OCI-LY3 (cell line): ENCODE results near the gene TMEM150B.

ENCODE experiments used
- H2AFZ ChIP-seq: fragments of 200-600, 300-600 bp; shearing (Covaris generic); 2 replicates; pipeline ENCODE4 v1.6.0; 2014; ENCODE audit warnings: antibody characterized with exemption, low read depth, low read length
- H3K27ac ChIP-seq: fragments of 200-600, 300-600 bp; sonication (generic); 2 replicates; pipeline ENCODE4 v1.5.1; 2014; ENCODE audit warnings: mild to moderate bottlenecking, low read length, moderate library complexity, mixed read lengths
- H3K27me3 ChIP-seq: fragments of 200-600, 300-600 bp; sonication (generic); 2 replicates; pipeline ENCODE4 v1.6.1; 2014; ENCODE audit warnings: low read depth, low read length, mixed read lengths
- H3K36me3 ChIP-seq: fragments of 200-600, 300-600 bp; sonication (generic); replicated peaks from 2 replicates; pipeline ENCODE3; 2014; ENCODE audit warnings: low read depth, low read length, mixed read lengths
- H3K4me1 ChIP-seq: fragments of 300-600, 200-600 bp; sonication (generic); 2 replicates; pipeline ENCODE4 v1.6.1; 2014; ENCODE audit warnings: low read length, mixed read lengths
- H3K4me2 ChIP-seq: fragments of 200-600, 300-600 bp; sonication (generic); 2 replicates; pipeline ENCODE4 v1.6.1; 2014; ENCODE audit warnings: low read length, mixed read lengths
- H3K4me3 ChIP-seq: fragments of 300-600, 200-600 bp; sonication (generic); 2 replicates; pipeline ENCODE4 v1.5.1; 2014; ENCODE audit warnings: antibody characterized with exemption, mild to moderate bottlenecking, low read length, moderate library complexity
- H3K79me2 ChIP-seq: fragments of 300-600, 200-600 bp; shearing (Covaris generic); 2 replicates; pipeline ENCODE4 v1.6.1; 2014; ENCODE audit warnings: mild to moderate bottlenecking, low read length, mixed read lengths
- H3K9ac ChIP-seq: fragments of 300-600, 200-600 bp; shearing (Covaris generic); 2 replicates; pipeline ENCODE4 v1.6.0; 2014; ENCODE audit warnings: mild to moderate bottlenecking, low read length, moderate library complexity
- H3K9me3 ChIP-seq: fragments of 200-600, 300-600 bp; shearing (Covaris generic); 2 replicates; pipeline ENCODE4 v1.6.1; 2014; ENCODE audit warnings: low read length, mixed read lengths; ENCODE audit not compliant: insufficient read depth
- H4K20me1 ChIP-seq: fragments of 200-600, 300-600 bp; sonication (generic); 2 replicates; pipeline ENCODE4 v1.6.1; 2016; ENCODE audit warnings: low read length, mixed read lengths; ENCODE audit not compliant: insufficient read depth
- CTCF ChIP-seq: fragments of 200-600, 300-600 bp; sonication (generic); IDR thresholded peaks from 2 replicates; pipeline ENCODE4 v1.5.1; 2014; ENCODE audit warnings: antibody characterized with exemption, low read length, low read depth
- EZH2phosphoT487 ChIP-seq: fragments of 200-600 bp; shearing (Covaris generic); IDR thresholded peaks from 2 replicates; pipeline ENCODE4 v1.6.1; 2018; ENCODE audit warnings: antibody characterized with exemption, mixed run types, low read depth

TMEM150B gene

DNA sequence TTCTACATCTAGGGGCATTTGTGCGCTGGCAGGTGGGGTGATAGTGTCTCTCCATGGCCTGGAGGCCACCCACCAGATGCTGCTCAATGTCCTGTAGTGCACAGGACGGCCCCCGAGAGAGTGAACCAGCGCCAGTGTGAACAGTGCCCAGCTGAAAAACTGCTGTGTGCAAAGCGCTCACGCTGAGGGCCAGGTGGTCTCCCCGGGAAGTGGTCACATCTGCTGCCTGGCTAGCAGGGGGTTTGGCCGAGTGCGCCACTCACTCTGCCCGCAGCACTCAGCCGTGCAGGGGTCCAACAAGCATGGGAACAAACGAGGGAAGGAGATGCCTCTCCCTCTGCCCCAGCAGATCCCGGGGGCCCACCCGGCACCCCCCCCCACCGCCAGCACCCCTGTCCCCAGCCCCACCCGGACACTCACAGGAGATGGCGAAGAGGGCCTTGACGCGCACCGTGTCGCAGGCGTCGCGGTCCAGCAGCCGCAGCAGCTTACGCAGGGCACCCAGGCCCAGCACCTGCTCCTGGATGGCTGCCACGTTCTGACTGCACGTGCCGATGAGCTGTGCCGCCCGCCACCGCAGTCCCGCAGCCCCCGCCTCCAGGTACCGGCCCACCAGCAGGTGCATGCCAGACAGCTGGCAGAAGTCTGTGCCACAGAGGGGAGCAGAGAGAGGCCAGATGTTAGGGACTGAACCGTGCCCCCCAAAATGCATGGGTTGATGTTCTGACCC lies 51.0 kb downstream of the TMEM150B start:
- Histone ChIP-seq H3K4me3 (no peak overlapping the region), H2AFZ (no peak overlapping the region), H3K27ac (no peak overlapping the region), H3K36me3 (peaks cover 42% of the 10 kb centered on the region), H3K79me2 (peaks cover 22% of the 10 kb centered on the region), H3K9ac (no peak overlapping the region), H3K27me3 (no peaks in the 10 kb centered on the region), H3K9me3 (no peaks in the 10 kb centered on the region), H3K4me2 (peak overlapping the region; percentile 41), H4K20me1 (no peaks in the 10 kb centered on the region), H3K4me1 (peaks cover 45% of the 10 kb centered on the region)
- TF ChIP-seq EZH2phosphoT487 (no peak), CTCF (no peak)

DNA sequence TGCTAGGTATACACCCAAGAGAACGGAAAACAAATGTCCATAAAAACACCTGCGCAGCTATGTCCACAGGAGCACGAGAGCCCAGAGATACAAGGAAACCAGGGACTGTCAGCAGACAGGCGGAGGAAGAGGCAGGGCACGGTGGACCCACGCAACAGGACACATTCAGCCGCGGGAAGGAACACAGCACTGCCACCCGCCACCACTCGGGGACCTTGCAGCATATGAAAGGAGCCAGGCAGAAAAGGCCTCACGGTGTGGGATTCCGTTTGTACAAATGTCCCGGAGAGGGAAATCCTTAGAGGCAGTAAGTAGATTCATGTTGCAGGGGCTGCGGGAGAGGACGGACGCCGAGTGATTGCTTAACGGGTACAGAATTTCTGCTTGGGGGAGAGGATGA lies 53.0 kb downstream of the TMEM150B start:
- no peak overlapping the region for H3K9ac ChIP-seq
- no peaks in the 10 kb centered on the region for H4K20me1 ChIP-seq
- peaks cover 35% of the 10 kb centered on the region for H3K4me1 ChIP-seq
- no peaks in the 10 kb centered on the region for H3K27me3 ChIP-seq
- peaks cover 12% of the 10 kb centered on the region for H3K79me2 ChIP-seq
- TF ChIP-seq EZH2phosphoT487 (no peak), CTCF (no peak)
- H3K27ac ChIP-seq = no peak overlapping the region
- H3K9me3 ChIP-seq = no peaks in the 10 kb centered on the region
- peaks cover 37% of the 10 kb centered on the region for H3K36me3 ChIP-seq
- H2AFZ ChIP-seq = no peak overlapping the region
- no peak overlapping the region for H3K4me2 ChIP-seq
- H3K4me3 ChIP-seq = no peak overlapping the region

GRCh38 chr19:55270172-55270942 lies 54.8 kb downstream of the TMEM150B start:
- Histone ChIP-seq H3K27ac (no peak overlapping the region), H3K9ac (no peak overlapping the region), H3K4me3 (no peak overlapping the region), H3K4me2 (no peak overlapping the region), H4K20me1 (no peaks in the 10 kb centered on the region; the same call in 1 of the 2 replicates), H3K27me3 (no peaks in the 10 kb centered on the region), H3K36me3 (peaks cover 39% of the 10 kb centered on the region), H3K4me1 (peaks cover 18% of the 10 kb centered on the region), H3K79me2 (peaks cover 19% of the 10 kb centered on the region), H2AFZ (no peak overlapping the region), H3K9me3 (no peaks in the 10 kb centered on the region)
- TF ChIP-seq CTCF (no peak), EZH2phosphoT487 (no peak)

DNA sequence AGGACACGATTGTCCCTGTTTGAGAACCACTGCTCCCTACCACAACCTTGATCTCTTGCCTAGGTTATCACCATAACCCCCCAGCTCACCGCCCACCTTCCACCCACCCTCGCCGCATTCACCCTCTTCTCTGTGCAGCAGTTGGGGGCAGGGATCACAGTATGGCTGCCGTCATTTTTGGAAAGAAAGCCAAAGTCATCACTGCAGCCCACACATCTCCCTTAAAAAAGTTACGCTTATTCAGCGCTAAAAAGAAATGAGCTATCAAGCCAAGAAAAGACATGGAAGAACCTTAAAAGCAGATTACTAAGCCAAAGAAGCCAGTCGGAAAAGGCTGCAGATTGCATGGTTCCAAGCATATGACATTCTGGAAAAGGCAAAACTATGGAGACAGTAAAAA lies 55.8 kb downstream of the TMEM150B start:
- H3K36me3 ChIP-seq = peaks cover 29% of the 10 kb centered on the region
- TF ChIP-seq EZH2phosphoT487 (no peak), CTCF (no peak)
- no peak overlapping the region for H3K27ac ChIP-seq
- no peaks in the 10 kb centered on the region for H3K27me3 ChIP-seq
- H4K20me1 ChIP-seq = no peaks in the 10 kb centered on the region; the same call in 1 of the 2 replicates
- no peaks in the 10 kb centered on the region for H3K9me3 ChIP-seq
- no peak overlapping the region for H3K4me2 ChIP-seq
- H2AFZ ChIP-seq = no peak overlapping the region
- H3K4me3 ChIP-seq = no peak overlapping the region
- peaks cover 9% of the 10 kb centered on the region for H3K79me2 ChIP-seq
- no peak overlapping the region for H3K9ac ChIP-seq
- peaks cover 8% of the 10 kb centered on the region for H3K4me1 ChIP-seq
